Stomach (tissue), 9 donors: ENCODE measurements around the gene SNAPC4. TPM values are rescaled to one million over a fixed set of nuclear protein-coding genes. Genes with fewer than 3 reads are reported as not detected.
A peak's percentile ranks its signal among the peaks of the same experiment; 100 is the strongest.

Experiments
- DNase-seq, 2 donors: peaks; one replicate each; pipeline versions ENCODE4 v3.0.0 to v3.0.0-alpha.2; 2013 to 2019
- H3K27ac ChIP-seq, 5 donors: fragments of 200-600 bp in 4 of 5; sonication (generic) in 4 of 5; one replicate each; pipeline ENCODE4 v1.5.1; 2013 to 2019; ENCODE audit warnings: mild to moderate bottlenecking in 1 of 5, moderate library complexity in 1 of 5
- H3K27me3 ChIP-seq, 3 donors: fragments of 200-600 bp; sonication (generic); one replicate each; pipeline ENCODE4 v1.5.1; 2017 to 2019; ENCODE audit warnings: mixed run types in 1 of 3
- H3K36me3 ChIP-seq, 4 donors: fragments of 200-600 bp; sonication (generic); 1 replicate in 3 of 4; 2 replicates in 1 of 4; pipeline ENCODE4 v1.5.1; 2016 to 2019
- H3K4me1 ChIP-seq, 4 donors: fragments of 200-600 bp; sonication (generic); one replicate each; pipeline ENCODE4 v1.5.1; 2016 to 2019
- H3K4me3 ChIP-seq, 4 donors: fragments of 200-600 bp; sonication (generic) in 3 of 4; one replicate each; pipeline ENCODE4 v1.5.1; 2016 to 2019; ENCODE audit warnings: mild to moderate bottlenecking in 1 of 4
- H3K9me3 ChIP-seq, 4 donors: fragments of 200-600 bp; sonication (generic); one replicate each; pipeline ENCODE4 v1.5.1; 2016 to 2019
- EP300 ChIP-seq: sonication (generic); formaldehyde crosslinking; IDR thresholded peaks from one replicate; pipeline ENCODE4 v1.6.1; 2017; ENCODE audit warnings: antibody characterized with exemption
- POLR2A ChIP-seq, 4 donors: fragments of 450-650 bp; IDR thresholded peaks; one replicate each; pipeline ENCODE4 v1.6.1; 2016; ENCODE audit warnings: antibody characterized with exemption in 4 of 4, control low read depth in 2 of 4, mild to moderate bottlenecking in 1 of 4, moderate library complexity in 1 of 4
- POLR2AphosphoS5 ChIP-seq, 3 donors: sonication (generic); formaldehyde crosslinking; IDR thresholded peaks; one replicate each; pipeline ENCODE4 v1.6.1; 2016; ENCODE audit warnings: antibody characterized with exemption in 3 of 3
- WGBS, 5 donors: extraction: QIAGEN DNeasy Blood & Tissue Kit in 3 of 5; methylation state at CpG; one replicate each; pipeline versions ENCODE4 v1.1.5 to v1.1.7; 2013 to 2018; 5-methylcytosine and 5-hydroxymethylcytosine counted together
- intact Hi-C: fragments of 100-400 bp; cut with DNase I; formaldehyde crosslinking; loops from one replicate; pipeline ENCODE4 v1.15.1; 2023; ENCODE audit warnings: low total_unique reads
- polyA plus RNA-seq, 3 donors: library from polyadenylated mRNA; stranded (reverse); fragments of 200-250 nt; gene quantifications; one replicate each; pipeline ENCODE4 v1.2.3, GENCODE V29; 2013
- total RNA-seq, 5 donors: library from RNA; depleted of rRNA; stranded (reverse); fragments of >200 nt; gene quantifications; one replicate each; pipeline versions ENCODE4 v1.1.0 to v1.2.3, GENCODE V29; 2014 to 2016
- TF ChIP-seq, protein P1 (sequence below), 7 experiments: fragments of 450-650 bp in 4 of 7; fragments of 200-600 bp in 3 of 7; sonication (generic) in 3 of 7; IDR thresholded peaks; one replicate each; pipeline ENCODE4 v1.5.1; 2016 to 2019; ENCODE audit warnings: antibody characterized with exemption in 7 of 7, control low read depth in 2 of 7, mild to moderate bottlenecking in 1 of 7
- donor health status: healthy with polysubstance abuse.
- donor health status: Bipolar disorder and iron deficiency.
- donor health status: healthy.

SNAPC4 gene
- total and polyA plus RNA-seq, 8 donors = 1.8 to 58.2 (median 4.4) TPM

DNA sequence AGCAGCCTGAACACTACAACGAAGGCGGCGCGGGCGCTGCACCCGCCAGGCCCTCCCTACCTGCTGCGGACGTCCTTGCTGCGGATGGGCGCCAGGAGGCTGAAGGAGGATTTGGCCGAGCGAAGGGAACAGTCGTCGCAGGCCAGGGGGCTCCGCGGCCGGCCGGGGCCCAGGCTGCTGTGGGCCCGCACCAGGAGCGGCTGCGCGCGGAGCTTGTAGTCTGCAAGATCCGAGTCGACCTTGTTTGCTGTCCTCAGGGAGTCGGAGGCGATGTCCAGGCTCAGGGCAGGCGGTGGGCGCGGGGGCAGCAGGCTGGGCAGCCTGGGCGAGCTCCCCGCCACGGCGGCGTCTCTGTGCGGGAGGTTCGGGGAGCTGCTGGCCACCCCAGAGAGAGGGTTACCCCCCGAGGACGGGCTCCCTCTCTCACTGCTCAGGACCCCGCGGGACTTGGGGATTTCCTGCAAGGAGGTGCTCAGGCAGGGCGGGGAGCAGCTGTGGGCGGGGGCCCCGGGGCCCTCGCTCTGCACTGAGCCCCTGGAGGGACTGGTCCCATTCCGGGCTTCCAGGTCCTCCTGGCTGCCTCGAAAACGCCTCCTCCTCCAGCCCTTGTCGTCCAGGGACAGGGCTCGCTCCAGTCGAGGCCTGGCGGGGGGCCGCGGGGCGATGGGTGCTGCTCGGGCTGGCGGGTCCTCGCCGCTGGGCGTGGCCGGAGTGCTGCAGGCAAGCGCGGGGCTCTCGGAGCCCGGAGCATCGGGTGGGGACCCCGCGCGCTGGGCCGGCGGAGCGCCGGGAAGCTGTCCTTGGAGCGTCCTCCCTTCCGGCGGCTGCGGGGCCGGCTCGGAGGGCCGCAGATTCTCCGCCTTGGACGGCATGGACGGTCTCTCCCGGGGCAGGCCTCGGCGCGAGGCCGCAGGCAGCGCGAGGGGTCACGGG is 38.8 kb upstream of the SNAPC4 start:
- H3K36me3 ChIP-seq = peaks cover 28 to 61% (median 51%) of the 10 kb centered on the region in 4 donors
- peaks cover 24 to 44% (median 38%) of the 10 kb centered on the region in 4 donors for H3K4me1 ChIP-seq
- TF ChIP-seq, protein P1, sequence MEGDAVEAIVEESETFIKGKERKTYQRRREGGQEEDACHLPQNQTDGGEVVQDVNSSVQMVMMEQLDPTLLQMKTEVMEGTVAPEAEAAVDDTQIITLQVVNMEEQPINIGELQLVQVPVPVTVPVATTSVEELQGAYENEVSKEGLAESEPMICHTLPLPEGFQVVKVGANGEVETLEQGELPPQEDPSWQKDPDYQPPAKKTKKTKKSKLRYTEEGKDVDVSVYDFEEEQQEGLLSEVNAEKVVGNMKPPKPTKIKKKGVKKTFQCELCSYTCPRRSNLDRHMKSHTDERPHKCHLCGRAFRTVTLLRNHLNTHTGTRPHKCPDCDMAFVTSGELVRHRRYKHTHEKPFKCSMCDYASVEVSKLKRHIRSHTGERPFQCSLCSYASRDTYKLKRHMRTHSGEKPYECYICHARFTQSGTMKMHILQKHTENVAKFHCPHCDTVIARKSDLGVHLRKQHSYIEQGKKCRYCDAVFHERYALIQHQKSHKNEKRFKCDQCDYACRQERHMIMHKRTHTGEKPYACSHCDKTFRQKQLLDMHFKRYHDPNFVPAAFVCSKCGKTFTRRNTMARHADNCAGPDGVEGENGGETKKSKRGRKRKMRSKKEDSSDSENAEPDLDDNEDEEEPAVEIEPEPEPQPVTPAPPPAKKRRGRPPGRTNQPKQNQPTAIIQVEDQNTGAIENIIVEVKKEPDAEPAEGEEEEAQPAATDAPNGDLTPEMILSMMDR (IDR thresholded peaks at IDR 0.05) = no peak
- TF ChIP-seq POLR2A (IDR thresholded peaks at IDR 0.05) (no peak), POLR2AphosphoS5 (IDR thresholded peaks at IDR 0.05) (no peak), EP300 (no peak)
- DNase-seq = peak in 1 of 2 donors; percentile 67
- no peaks in the 10 kb centered on the region for H3K27me3 ChIP-seq
- H3K9me3 ChIP-seq = no peaks in the 10 kb centered on the region
- peak overlapping the region; percentile 66 to 84 (median 80) for H3K27ac ChIP-seq
- peak overlapping the region; percentile 91 to 98 (median 95) for H3K4me3 ChIP-seq
- 1% methylated on average over 23 to 91 of the region's 91 CpGs for WGBS, 5 donors
- intact Hi-C loops = no loop called here

DNA sequence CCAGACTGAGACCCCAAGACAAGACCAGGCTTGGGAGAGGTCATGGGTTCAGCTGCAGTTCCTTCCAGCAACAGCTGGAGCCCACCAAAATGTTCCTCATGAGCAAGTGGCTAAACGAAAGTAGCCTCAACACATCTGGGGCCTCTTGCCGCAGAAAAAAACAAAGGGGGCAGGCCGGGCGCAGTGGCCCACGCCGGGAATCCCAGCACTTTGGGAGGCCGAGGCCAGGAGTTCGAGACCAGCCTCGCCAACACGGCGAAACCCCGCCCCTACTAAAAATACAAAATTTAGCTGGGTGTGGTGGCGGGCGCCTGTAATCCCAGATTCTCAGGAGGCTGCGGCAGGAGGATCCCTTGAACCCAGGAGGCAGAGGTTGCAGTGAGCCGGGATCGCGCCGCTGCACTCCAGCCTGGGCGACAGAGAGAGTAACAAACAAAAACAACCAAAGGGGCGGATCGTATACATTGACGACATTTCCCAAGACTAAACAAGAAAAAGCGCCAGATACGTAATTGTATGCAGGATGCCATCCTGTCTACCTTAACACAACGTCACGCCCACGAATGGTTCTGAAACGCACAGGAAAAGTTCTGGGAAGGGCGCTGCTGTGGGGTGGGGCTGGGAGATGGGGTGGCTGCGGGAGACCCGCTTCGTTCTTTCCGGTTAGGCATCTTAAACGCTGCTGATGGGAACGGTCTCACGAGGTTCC is 38.0 kb upstream of the SNAPC4 start:
- intact Hi-C loops = no loop called here
- TF ChIP-seq, protein P1 (IDR thresholded peaks at IDR 0.05) = no peak
- no peak for TF ChIP-seq POLR2A (IDR thresholded peaks at IDR 0.05)
- peak overlapping the region in 1 of 5 donors; percentile 84 for H3K27ac ChIP-seq
- peak overlapping the region; percentile 91 to 98 (median 95) for H3K4me3 ChIP-seq
- no peaks in the 10 kb centered on the region for H3K9me3 ChIP-seq
- no peak for DNase-seq
- H3K27me3 ChIP-seq = no peaks in the 10 kb centered on the region
- H3K4me1 ChIP-seq = peaks cover 24 to 44% (median 38%) of the 10 kb centered on the region in 4 donors
- WGBS, 5 donors = 51 to 57% (median 56%) methylated on average over 31 to 37 of the region's 37 CpGs
- H3K36me3 ChIP-seq = peaks cover 20 to 61% (median 51%) of the 10 kb centered on the region in 4 donors

DNA sequence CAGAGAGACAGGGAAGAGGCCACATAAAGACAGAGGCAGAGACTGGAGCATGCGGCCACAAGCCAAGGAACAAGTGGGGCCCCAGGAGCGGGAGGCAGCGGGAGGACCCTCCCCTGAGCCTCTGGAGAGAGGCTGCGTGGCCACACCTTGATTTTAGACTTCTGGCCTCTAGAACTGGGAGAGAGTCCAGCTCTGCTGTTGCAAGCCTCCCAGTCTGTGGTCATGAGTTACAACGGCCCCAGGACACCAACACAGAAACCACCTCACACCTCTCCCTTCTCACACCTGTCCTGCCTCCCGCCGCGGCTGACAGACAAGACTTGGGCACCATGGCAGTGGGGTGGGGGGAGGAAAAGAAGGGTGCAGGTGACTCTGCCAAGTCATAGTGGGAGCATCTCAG is 37.5 kb upstream of the SNAPC4 start:
- 53 to 67% (median 59%) methylated on average over 7 to 8 of the region's 8 CpGs for WGBS, 5 donors
- Histone ChIP-seq H3K9me3 (no peaks in the 10 kb centered on the region), H3K27ac (no peak overlapping the region), H3K27me3 (no peaks in the 10 kb centered on the region), H3K4me3 (peak overlapping the region; percentile 1 to 98 (median 92)), H3K36me3 (peaks cover 14 to 61% (median 51%) of the 10 kb centered on the region in 4 donors), H3K4me1 (peaks cover 24 to 44% (median 38%) of the 10 kb centered on the region in 4 donors)
- peak in 1 of 2 donors; percentile 35 for DNase-seq
- intact Hi-C loops = no loop called here
- TF ChIP-seq POLR2AphosphoS5 (IDR thresholded peaks at IDR 0.05) (no peak), POLR2A (IDR thresholded peaks at IDR 0.05) (no peak), EP300 (no peak)
- TF ChIP-seq, protein P1 (IDR thresholded peaks at IDR 0.05) = no peak

DNA sequence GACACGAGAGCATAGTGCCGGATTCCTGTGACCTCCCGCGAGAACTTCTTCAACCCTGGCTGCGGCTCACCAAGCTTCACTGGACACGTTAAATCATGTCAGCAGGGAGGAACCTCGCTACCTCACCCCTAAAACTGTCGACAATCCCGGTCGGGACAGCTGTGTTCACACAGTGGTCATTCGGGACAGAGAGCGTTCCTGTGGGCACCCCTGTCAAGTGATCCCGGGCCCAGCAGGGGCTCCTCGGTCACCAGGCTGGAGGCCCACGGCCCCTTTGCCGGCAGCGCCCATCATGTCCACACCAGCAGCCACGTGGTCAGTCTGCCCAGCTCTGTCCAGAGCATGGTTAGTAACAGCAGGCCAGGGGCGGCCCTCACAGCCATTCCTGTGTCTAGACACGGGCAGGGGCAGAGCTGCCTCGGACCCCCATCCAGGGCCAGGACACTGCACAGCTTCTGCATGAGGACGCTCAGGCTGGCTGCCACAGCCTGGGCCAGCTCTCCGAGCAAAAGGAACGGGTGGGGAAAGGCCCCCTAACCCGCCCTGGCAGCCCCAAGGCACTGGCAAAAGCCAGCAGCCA is 36.2 kb upstream of the SNAPC4 start:
- Histone ChIP-seq H3K4me1 (peaks cover 24 to 44% (median 38%) of the 10 kb centered on the region in 4 donors), H3K9me3 (no peaks in the 10 kb centered on the region), H3K4me3 (no peak overlapping the region), H3K27me3 (no peaks in the 10 kb centered on the region), H3K27ac (no peak overlapping the region), H3K36me3 (peaks cover 2 to 56% (median 46%) of the 10 kb centered on the region in 4 donors)
- TF ChIP-seq POLR2AphosphoS5 (IDR thresholded peaks at IDR 0.05) (no peak), POLR2A (IDR thresholded peaks at IDR 0.05) (no peak), EP300 (no peak)
- TF ChIP-seq, protein P1 (IDR thresholded peaks at IDR 0.05) = no peak
- intact Hi-C loops = no loop called here
- WGBS, 5 donors = 91 to 95% (median 92%) methylated on average over 16 to 25 of the region's 25 CpGs
- DNase-seq = no peak
